Mucosa of stomach (tissue), 1 donor: ENCODE measurements around the gene TMC6.
"Not testable (repeated sequence)": the region's sequence is repeated elsewhere in the genome, so short reads cannot be mapped to it uniquely, and the experiment has no call there.

Experiments
- H3K27me3 ChIP-seq: one replicate; pipeline ENCODE4 v1.7.0; 2013; ENCODE audit warnings: mild to moderate bottlenecking, low read length; ENCODE audit not compliant: control insufficient read depth, insufficient read depth
- H3K36me3 ChIP-seq: one replicate; pipeline ENCODE4 v1.7.0; 2013; ENCODE audit warnings: low read length; ENCODE audit not compliant: control insufficient read depth, insufficient read depth
- H3K4me1 ChIP-seq: one replicate; pipeline ENCODE4 v1.7.0; 2013; ENCODE audit warnings: mild to moderate bottlenecking, low read length; ENCODE audit not compliant: control insufficient read depth, insufficient read depth
- H3K4me3 ChIP-seq: one replicate; pipeline ENCODE4 v1.7.0; 2013; ENCODE audit warnings: low read length
- H3K9ac ChIP-seq: one replicate; pipeline ENCODE4 v1.7.0; 2013; ENCODE audit warnings: mild to moderate bottlenecking, low read length, moderate library complexity
- H3K9me3 ChIP-seq: one replicate; pipeline ENCODE4 v1.7.0; 2013; ENCODE audit warnings: mild to moderate bottlenecking, low read length, moderate library complexity; ENCODE audit not compliant: control insufficient read depth
- donor health status: Pancreatic carcinoma.

The TMC6 gene

GRCh38 chr17:78122216-78122930 lies 6.2 kb downstream of the TMC6 start:
- Histone ChIP-seq H3K36me3 (peaks cover 4% of the 10 kb centered on the region), H3K9me3 (no peaks in the 10 kb centered on the region), H3K4me3 (no peak overlapping the region), H3K27me3 (no peaks in the 10 kb centered on the region), H3K9ac (no peak overlapping the region), H3K4me1 (peaks cover 20% of the 10 kb centered on the region)

- Histone ChIP-seq H3K4me3 (no peak overlapping the region), H3K9ac (no peak overlapping the region), H3K27me3 (no peaks in the 10 kb centered on the region), H3K4me1 (peaks cover 20% of the 10 kb centered on the region), H3K36me3 (peaks cover 4% of the 10 kb centered on the region), H3K9me3 (no peaks in the 10 kb centered on the region)
Observed at GRCh38 chr17:78121801-78122215, 6.7 kb downstream of the TMC6 start.

GRCh38 chr17:78120971-78121800 lies 7.4 kb downstream of the TMC6 start:
- Histone ChIP-seq H3K27me3 (no peaks in the 10 kb centered on the region), H3K4me1 (peaks cover 19% of the 10 kb centered on the region), H3K9ac (no peak overlapping the region), H3K9me3 (no peaks in the 10 kb centered on the region), H3K36me3 (peaks cover 4% of the 10 kb centered on the region), H3K4me3 (no peak overlapping the region)

- H3K27me3 ChIP-seq, result no peaks in the 10 kb centered on the region
- H3K9me3 ChIP-seq, result no peaks in the 10 kb centered on the region
- H3K36me3 ChIP-seq, result peaks cover 4% of the 10 kb centered on the region
- peaks cover 17% of the 10 kb centered on the region for H3K4me1 ChIP-seq
- no peak overlapping the region for H3K4me3 ChIP-seq
- no peak overlapping the region for H3K9ac ChIP-seq
Observed at GRCh38 chr17:78120537-78120936, 8.0 kb downstream of the TMC6 start.

- Histone ChIP-seq H3K4me1 (peaks cover 10% of the 10 kb centered on the region), H3K27me3 (no peaks in the 10 kb centered on the region), H3K36me3 (peaks cover 4% of the 10 kb centered on the region), H3K9me3 (no peaks in the 10 kb centered on the region), H3K4me3 (no peak overlapping the region), H3K9ac (no peak overlapping the region)
Observed at GRCh38 chr17:78118801-78119241, 9.7 kb downstream of the TMC6 start.

GRCh38 chr17:78117027-78117981 lies 11.3 kb downstream of the TMC6 start:
- Histone ChIP-seq H3K9ac (no peak overlapping the region), H3K4me3 (no peak overlapping the region), H3K9me3 (no peaks in the 10 kb centered on the region), H3K4me1 (peaks cover 18% of the 10 kb centered on the region), H3K27me3 (no peaks in the 10 kb centered on the region), H3K36me3 (no peaks in the 10 kb centered on the region)

GRCh38 chr17:78116411-78116810 lies 12.1 kb downstream of the TMC6 start:
- H3K4me3 ChIP-seq, result no peak overlapping the region
- peaks cover 18% of the 10 kb centered on the region for H3K4me1 ChIP-seq
- H3K36me3 ChIP-seq, result no peaks in the 10 kb centered on the region
- no peaks in the 10 kb centered on the region for H3K27me3 ChIP-seq
- no peaks in the 10 kb centered on the region for H3K9me3 ChIP-seq
- H3K9ac ChIP-seq, result no peak overlapping the region

- not testable (repeated sequence) for H3K9me3 ChIP-seq, H3K36me3 ChIP-seq, H3K4me3 ChIP-seq, H3K27me3 ChIP-seq, H3K9ac ChIP-seq
- peaks cover 18% of the 10 kb centered on the region for H3K4me1 ChIP-seq
Observed at GRCh38 chr17:78115803-78116202, 12.8 kb downstream of the TMC6 start.

- Histone ChIP-seq H3K27me3 (no peaks in the 10 kb centered on the region), H3K36me3 (no peaks in the 10 kb centered on the region), H3K4me1 (peaks cover 18% of the 10 kb centered on the region), H3K9ac (no peak overlapping the region), H3K4me3 (no peak overlapping the region), H3K9me3 (no peaks in the 10 kb centered on the region)
Observed at GRCh38 chr17:78114831-78115723, 13.5 kb downstream of the TMC6 start.

GRCh38 chr17:78113804-78114785 lies 14.5 kb downstream of the TMC6 start:
- no peaks in the 10 kb centered on the region for H3K27me3 ChIP-seq
- peaks cover 18% of the 10 kb centered on the region for H3K4me1 ChIP-seq
- no peaks in the 10 kb centered on the region for H3K9me3 ChIP-seq
- no peak overlapping the region for H3K9ac ChIP-seq
- H3K36me3 ChIP-seq, result no peaks in the 10 kb centered on the region
- no peak overlapping the region for H3K4me3 ChIP-seq
